IMR-90 (cell line): Measurements from ENCODE around the gene PSORS1C2. TPM values are rescaled to one million over a fixed set of nuclear protein-coding genes. Genes with fewer than 3 reads are reported as not detected.

Experiments used
- ATAC-seq: fragments of 200-7000 bp; cut with Tn5 transposase; 2 replicates; pipeline ENCODE4 v1.9.1; 2020; ENCODE audit warnings: low read depth, mild to moderate bottlenecking, moderate library complexity
- BruUV-seq: library from RNA; stranded (reverse); fragments of 400-500 nt; replicated peaks from 2 replicates; lab custom pipeline; 2021; lab: Mats Ljungman, UMichigan
- CTCF ChIA-PET: fragments of 300-600 bp; formaldehyde crosslinking; extraction: SDS; loops from one replicate; lab custom pipeline; 2021; ENCODE audit warnings: antibody characterized with exemption; lab: Yijun Ruan, JAX
- POLR2A ChIA-PET: fragments of 300-600 bp; sonication (Branson Sonifier 250); formaldehyde crosslinking; loops from one replicate; lab custom pipeline; 2022; ENCODE audit warnings: antibody characterized with exemption; ENCODE audit not compliant: unreplicated experiment; lab: Charles Lee
- DNase-seq: peaks from one replicate; pipeline ENCODE4 v3.0.0; 2013
- H2AFZ ChIP-seq: replicated peaks from 2 replicates; pipeline ENCODE3; 2013; ENCODE audit warnings: low read length, mild to moderate bottlenecking; ENCODE audit not compliant: poor library complexity
- H2AK5ac ChIP-seq: 2 replicates; pipeline ENCODE4 v1.6.1; 2013; ENCODE audit warnings: low read depth, low read length, inconsistent platforms
- H2AK9ac ChIP-seq: replicated peaks from 2 replicates; pipeline ENCODE3; 2013; ENCODE audit warnings: mild to moderate bottlenecking, low read depth, low read length, moderate library complexity; ENCODE audit not compliant: poor library complexity
- H2BK120ac ChIP-seq: 2 replicates; pipeline ENCODE4 v1.6.1; 2013; ENCODE audit warnings: low read depth, low read length, inconsistent platforms
- H2BK15ac ChIP-seq: 3 replicates; pipeline ENCODE4 v1.6.1; 2013; ENCODE audit warnings: low read depth, low read length, inconsistent platforms
- H2BK20ac ChIP-seq: 2 replicates; pipeline ENCODE4 v1.6.1; 2013; ENCODE audit warnings: low read depth, mild to moderate bottlenecking, inconsistent platforms, low read length, moderate library complexity
- H2BK5ac ChIP-seq: 2 replicates; pipeline ENCODE4 v1.6.1; 2013; ENCODE audit warnings: mild to moderate bottlenecking, low read depth, low read length, inconsistent platforms; ENCODE audit not compliant: poor library complexity, severe bottlenecking
- H3K14ac ChIP-seq: replicated peaks from 2 replicates; pipeline ENCODE4 v1.6.1; 2013; ENCODE audit warnings: low read depth, low read length, inconsistent platforms
- H3K18ac ChIP-seq: 2 replicates; pipeline ENCODE4 v1.6.1; 2013; ENCODE audit warnings: low read depth, low read length, control low read depth
- H3K23ac ChIP-seq: 2 replicates; pipeline ENCODE4 v1.6.1; 2013; ENCODE audit warnings: low read depth, low read length, inconsistent platforms
- H3K27ac ChIP-seq: 2 replicates; pipeline ENCODE4 v1.5.1; 2013; ENCODE audit warnings: mild to moderate bottlenecking, control low read depth, low read length; ENCODE audit not compliant: insufficient read depth
- H3K27me3 ChIP-seq: 2 replicates; pipeline ENCODE4 v1.6.1; 2013; ENCODE audit warnings: low read length; ENCODE audit not compliant: control insufficient read depth, insufficient read depth
- H3K36me3 ChIP-seq: 2 replicates; pipeline ENCODE4 v1.6.1; 2013; ENCODE audit warnings: low read length, mixed read lengths; ENCODE audit not compliant: control insufficient read depth, insufficient read depth
- H3K4ac ChIP-seq: 2 replicates; pipeline ENCODE4 v1.6.1; 2013; ENCODE audit warnings: low read depth, low read length, inconsistent platforms
- H3K4me1 ChIP-seq: 2 replicates; pipeline ENCODE4 v1.6.1; 2013; ENCODE audit warnings: low read length, mixed read lengths; ENCODE audit not compliant: control insufficient read depth, insufficient read depth
- H3K4me2 ChIP-seq: 2 replicates; pipeline ENCODE4 v1.6.1; 2013; ENCODE audit warnings: low read depth, mild to moderate bottlenecking, control low read depth, low read length, moderate library complexity
- H3K4me3 ChIP-seq: 2 replicates; pipeline ENCODE4 v1.5.1; 2013; ENCODE audit warnings: low read depth, mild to moderate bottlenecking, control low read depth, low read length, moderate library complexity; ENCODE audit not compliant: insufficient read depth
- H3K56ac ChIP-seq: 2 replicates; pipeline ENCODE4 v1.6.1; 2013; ENCODE audit warnings: low read length, inconsistent platforms; ENCODE audit not compliant: insufficient read depth; ENCODE audit errors: extremely low read depth
- H3K79me1 ChIP-seq, 2 experiments: 2 replicates each; pipeline ENCODE4 v1.6.1; 2013; ENCODE audit warnings: low read length in 2 of 2, inconsistent platforms in 1 of 2, low read depth in 1 of 2
- H3K9ac ChIP-seq: 2 replicates; pipeline ENCODE4 v1.6.1; 2013; ENCODE audit warnings: low read depth, low read length, control low read depth
- H3K9me1 ChIP-seq: 2 replicates; pipeline ENCODE4 v1.6.1; 2013; ENCODE audit warnings: low read length, inconsistent platforms; ENCODE audit not compliant: insufficient read depth
- H3K9me3 ChIP-seq: 2 replicates; pipeline ENCODE4 v1.6.1; 2013; ENCODE audit warnings: low read length; ENCODE audit not compliant: control insufficient read depth, insufficient read depth
- H4K20me1 ChIP-seq: 2 replicates; pipeline ENCODE4 v1.6.1; 2013; ENCODE audit warnings: low read length, inconsistent platforms; ENCODE audit not compliant: insufficient read depth
- H4K5ac ChIP-seq: 2 replicates; pipeline ENCODE4 v1.6.1; 2013; ENCODE audit warnings: mild to moderate bottlenecking, low read depth, low read length, control low read depth
- H4K8ac ChIP-seq, 2 experiments: 2 replicates each; pipeline ENCODE4 v1.6.1; 2013; ENCODE audit warnings: low read depth in 2 of 2, low read length in 2 of 2, control low read depth in 1 of 2, inconsistent platforms in 1 of 2
- H4K91ac ChIP-seq: 2 replicates; pipeline ENCODE4 v1.6.1; 2013; ENCODE audit warnings: low read depth, low read length, inconsistent platforms; ENCODE audit not compliant: insufficient read depth
- BHLHE40 ChIP-seq: fragments of 150-350 bp; IDR thresholded peaks from 2 replicates; pipeline ENCODE4 v1.6.1; 2016; ENCODE audit warnings: mild to moderate bottlenecking, low read depth, low read length
- ELK1 ChIP-seq: fragments of 150-350 bp; IDR thresholded peaks from 2 replicates; pipeline ENCODE4 v1.6.1; 2016; ENCODE audit warnings: low read depth, mild to moderate bottlenecking, low read length, moderate library complexity, borderline replicate concordance
- FOS ChIP-seq: fragments of 150-350 bp; IDR thresholded peaks from 2 replicates; pipeline ENCODE4 v1.6.1; 2016; ENCODE audit warnings: low read depth, low read length
- MAFK ChIP-seq: IDR thresholded peaks from 2 replicates; pipeline ENCODE4 v1.6.1; 2012; ENCODE audit warnings: low read depth, low read length, improper control_type of control experiment
- MAZ ChIP-seq: IDR thresholded peaks from 2 replicates; pipeline ENCODE4 v1.6.1; 2012; ENCODE audit warnings: low read depth, mild to moderate bottlenecking, low read length, improper control_type of control experiment, moderate library complexity, borderline replicate concordance
- MXI1 ChIP-seq: IDR thresholded peaks from 2 replicates; pipeline ENCODE4 v1.6.1; 2012; ENCODE audit warnings: low read depth, mild to moderate bottlenecking, low read length, moderate library complexity, borderline replicate concordance
- RAD21 ChIP-seq: IDR thresholded peaks from 2 replicates; pipeline ENCODE4 v1.6.1; 2012; ENCODE audit warnings: low read length, improper control_type of control experiment
- RCOR1 ChIP-seq: IDR thresholded peaks from 2 replicates; pipeline ENCODE4 v1.6.1; 2012; ENCODE audit warnings: mild to moderate bottlenecking, low read length, improper control_type of control experiment; ENCODE audit not compliant: insufficient replicate concordance
- RFX5 ChIP-seq: IDR thresholded peaks from 2 replicates; pipeline ENCODE4 v1.8.0; 2012; ENCODE audit warnings: low read depth, mild to moderate bottlenecking, low read length, moderate library complexity
- USF2 ChIP-seq: fragments of 150-350 bp; IDR thresholded peaks from 2 replicates; pipeline ENCODE4 v1.6.1; 2017; ENCODE audit warnings: mild to moderate bottlenecking, antibody characterized with exemption, low read length, low read depth
- WGBS, 2 experiments: methylation state at CpG; one replicate each; pipeline versions ENCODE4 v1.1.5 to v1.1.7; 2013; ENCODE audit warnings: missing lambda C conversion rate in 2 of 2; ENCODE audit not compliant: insufficient read length in 1 of 2; ENCODE audit errors: extremely low coverage in 2 of 2; 5-methylcytosine and 5-hydroxymethylcytosine counted together
- dilution Hi-C: fragments of 300-500 bp; cut with HindIII; formaldehyde crosslinking; loops from one replicate; pipeline ENCODE4 v1.14.3; 2018; ENCODE audit warnings: low sequenced_read_pairs; ENCODE audit not compliant: unreplicated experiment
- in situ Hi-C: fragments of 300-500 bp; cut with MboI; formaldehyde crosslinking; loops from 3 replicates; pipeline ENCODE4 v1.14.3; 2019; ENCODE audit warnings: low sequenced_read_pairs, inconsistent platforms, mixed read lengths
- intact Hi-C: fragments of 100-400 bp; cut with micrococcal nuclease; formaldehyde crosslinking; loops from 2 replicates; pipeline ENCODE4 v1.10.0; 2022
- polyA plus RNA-seq, 3 experiments: library from polyadenylated mRNA; depleted of rRNA; stranded (reverse); fragments of >200 nt; gene quantifications; 2 replicates each; pipeline ENCODE4 v1.2.3, GENCODE V29; 2012; ENCODE audit warnings: low replicate concordance in 1 of 3
- total RNA-seq: library from RNA; depleted of rRNA; stranded (reverse); fragments of >200 nt; gene quantifications from 2 replicates; pipeline ENCODE4 v1.2.3, GENCODE V29; 2012

The PSORS1C2 gene
- total and polyA plus RNA-seq, 2 of the 4 experiments (the other 2 are of a cell fraction): not detected

GRCh38 chr6:31179042-31179386 is 40.1 kb upstream of the PSORS1C2 start:
- BruUV-seq: no TSS peak
- intact Hi-C loops (no loop called here), in situ Hi-C loops (no loop called here), dilution Hi-C loops (no loop called here)
- no peaks in the 10 kb centered on the region for H3K9me3 ChIP-seq
- TF ChIP-seq BHLHE40: no peak
- no peak for TF ChIP-seq USF2
- no peak for TF ChIP-seq FOS
- no peak for TF ChIP-seq MAZ
- TF ChIP-seq RAD21: no peak
- no peak for TF ChIP-seq ELK1
- no peak for TF ChIP-seq RCOR1
- TF ChIP-seq MXI1: no peak
- TF ChIP-seq RFX5: no peak
- no peak for TF ChIP-seq MAFK
- peaks cover 11% of the 10 kb centered on the region; the same call in 1 of the 2 replicates for H3K9me1 ChIP-seq
- peak overlapping the region; percentile 83 for H3K14ac ChIP-seq
- H2BK20ac ChIP-seq: no peak overlapping the region; the same call in 1 of the 2 replicates
- H3K79me1 ChIP-seq: no peaks in the 10 kb centered on the region
- peak overlapping the region in 1 of 2 experiments; percentile 66; a peak in 1 of 4 replicates for H4K8ac ChIP-seq
- no peak overlapping the region for H2BK15ac ChIP-seq
- no peaks in the 10 kb centered on the region for H3K27me3 ChIP-seq
- no peak overlapping the region for H3K4me2 ChIP-seq
- no peak overlapping the region for H4K91ac ChIP-seq
- peak overlapping the region; percentile 78 for H3K4ac ChIP-seq
- H3K36me3 ChIP-seq: no peaks in the 10 kb centered on the region
- ChIA-PET CTCF (no interaction called here), POLR2A (no interaction called here)
- 0 out of 2 replicates have a peak overlapping the region, but pooled peaks have one; percentile 37 for H4K5ac ChIP-seq
- H3K18ac ChIP-seq: no peak overlapping the region
- H3K4me1 ChIP-seq: peaks cover 6% of the 10 kb centered on the region
- H2BK120ac ChIP-seq: peak overlapping the region; percentile 73
- peak overlapping the region; percentile 77 for H2AFZ ChIP-seq
- H2AK5ac ChIP-seq: peak overlapping the region; percentile 56; the same call in 1 of the 2 replicates
- WGBS, 2 experiments: 86 to 100% methylated on average over 1 of the region's 4 CpGs
- no peak overlapping the region for H2BK5ac ChIP-seq
- H3K56ac ChIP-seq: no peak overlapping the region
- H3K27ac ChIP-seq: no peak overlapping the region
- ATAC-seq (no peak), DNase-seq (no peak)
- no peak overlapping the region for H3K9ac ChIP-seq
- no peaks in the 10 kb centered on the region for H4K20me1 ChIP-seq
- peak overlapping the region; percentile 7 for H2AK9ac ChIP-seq
- H3K23ac ChIP-seq: no peak overlapping the region
- no peak overlapping the region for H3K4me3 ChIP-seq
